Naive thymus-derived CD8-positive, alpha-beta T cell (primary cell): Measurements from ENCODE around the gene CNOT4. TPM values are rescaled to one million over a fixed set of nuclear protein-coding genes. Genes with fewer than 3 reads are reported as not detected.

Experiments used
- ATAC-seq, 2 donors: fragments of 150-1000 bp; cut with Tn5 transposase in 1 of 2; sonication (Bioruptor Pico), chemical (Tn5 transposase) in 1 of 2; 1 replicate in 1 of 2; 2 replicates in 1 of 2; pipeline ENCODE4 v1.10.0; 2021; ENCODE audit warnings: mild to moderate bottlenecking in 2 of 2, moderate library complexity in 2 of 2
- POLR2A ChIA-PET: fragments of 350-600 bp; sonication (Branson Sonifier 250); formaldehyde crosslinking; loops from one replicate; lab custom pipeline; 2021; ENCODE audit warnings: antibody characterized with exemption; lab: Charles Lee
- DNase-seq, 10 donors: peaks; one replicate each; pipeline versions ENCODE4 v3.0.0 to v3.0.0-alpha.2; 2020 to 2022
- H3K27ac Mint-ChIP-seq, 10 donors: one replicate each; pipeline ENCODE4 v1.8.0; 2020 to 2022; ENCODE audit warnings: mild to moderate bottlenecking in 10 of 10, mixed read lengths in 10 of 10, moderate library complexity in 4 of 10, inconsistent platforms in 1 of 10
- H3K27me3 Mint-ChIP-seq, 5 donors: one replicate each; pipeline ENCODE4 v1.8.0; 2021 to 2022; ENCODE audit warnings: mixed read lengths in 5 of 5
- H3K36me3 Mint-ChIP-seq, 3 donors: one replicate each; pipeline ENCODE4 v1.8.0; 2020 to 2022; ENCODE audit warnings: mixed read lengths in 3 of 3, mild to moderate bottlenecking in 2 of 3, inconsistent platforms in 1 of 3
- H3K4me1 Mint-ChIP-seq, 4 donors: one replicate each; pipeline ENCODE4 v1.8.0; 2021 to 2022; ENCODE audit warnings: mixed read lengths in 4 of 4
- H3K4me3 Mint-ChIP-seq, 10 donors: one replicate each; pipeline ENCODE4 v1.8.0; 2020 to 2022; ENCODE audit warnings: mild to moderate bottlenecking in 10 of 10, mixed read lengths in 10 of 10, moderate library complexity in 6 of 10, inconsistent platforms in 1 of 10
- H3K9me3 Mint-ChIP-seq, 9 donors: one replicate each; pipeline ENCODE4 v1.8.0; 2020 to 2022; ENCODE audit warnings: mixed read lengths in 9 of 9, mild to moderate bottlenecking in 3 of 9, inconsistent platforms in 1 of 9, moderate library complexity in 1 of 9
- polyA plus RNA-seq, 3 donors: library from polyadenylated mRNA; unstranded; fragments of 300-500 nt; fragmentation: Illumina TruSeq; gene quantifications; one replicate each; pipeline ENCODE4 v1.2.3, GENCODE V29; 2021
- total RNA-seq, 8 experiments: library from RNA in 2 of 8; stranded (reverse) in 2 of 8; gene quantifications; one replicate each; pipeline ENCODE4 v1.2.3 and lab custom pipeline; 2021 to 2026

Gene CNOT4
- total and polyA plus RNA-seq, 5 experiments from 2014 or later, result 11.9 to 42.2 (median 19.6) TPM

DNA sequence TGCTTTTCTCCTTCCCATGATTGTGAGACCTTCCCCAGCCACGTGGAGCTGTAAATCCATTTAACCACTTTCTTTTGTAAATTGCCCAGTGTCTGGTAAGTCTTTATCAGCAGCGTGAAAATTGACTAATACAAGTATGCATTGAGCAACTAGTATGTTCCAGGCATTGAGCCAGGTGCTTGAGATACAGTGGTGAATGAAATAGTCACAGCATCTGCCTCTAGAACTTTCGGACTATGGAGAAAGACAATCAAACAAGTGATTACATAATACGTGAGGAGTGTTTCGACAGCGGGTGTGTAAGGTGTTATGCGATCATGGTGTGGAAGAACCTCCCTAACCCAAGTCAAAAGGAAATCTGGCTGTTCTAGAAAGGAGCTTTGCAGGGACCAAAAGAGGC is 26.2 kb upstream of the CNOT4 start:
- DNase-seq, result no peak
- POLR2A ChIA-PET, result interaction anchor here (0.6 kb wide), 1 partner anchor 16 kb away, joined by 4 read pairs; no protein-coding TSS in a partner anchor
- H3K27ac Mint-ChIP-seq, result peak overlapping the region in 1 of 10 donors; percentile 18
- no peak overlapping the region for H3K4me3 Mint-ChIP-seq
- ATAC-seq, result no peak
- peaks cover 3 to 17% (median 6%) of the 10 kb centered on the region in 5 donors for H3K27me3 Mint-ChIP-seq
- H3K9me3 Mint-ChIP-seq, result no peaks in the 10 kb centered on the region
- H3K4me1 Mint-ChIP-seq, result no peaks in the 10 kb centered on the region
- no peaks in the 10 kb centered on the region for H3K36me3 Mint-ChIP-seq

DNA sequence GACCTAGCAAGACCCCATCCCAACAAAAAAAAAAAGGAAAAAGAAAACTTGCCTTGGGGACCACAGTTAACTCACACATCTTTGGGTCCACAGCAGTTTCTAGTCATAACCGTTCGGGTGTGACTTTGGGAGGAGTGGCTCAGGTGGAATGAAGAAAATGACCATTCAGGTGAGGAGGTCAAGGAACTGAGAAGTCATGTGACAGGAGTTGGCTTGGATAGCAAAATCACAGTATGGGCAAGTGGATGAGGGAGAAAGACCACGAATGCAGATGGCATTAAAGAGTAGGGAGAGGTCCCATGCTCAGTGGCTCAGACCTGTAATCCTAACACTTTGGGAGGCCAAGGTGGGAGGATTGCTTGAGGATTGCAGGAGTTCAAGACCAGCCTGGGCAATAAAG is 17.1 kb upstream of the CNOT4 start:
- Mint-ChIP-seq H3K4me1 (no peaks in the 10 kb centered on the region), H3K9me3 (peaks cover 0 to 9% (median 4%) of the 10 kb centered on the region in 9 donors), H3K27ac (no peak overlapping the region), H3K36me3 (no peaks in the 10 kb centered on the region), H3K27me3 (peaks cover 0 to 5% (median 0%) of the 10 kb centered on the region in 5 donors), H3K4me3 (no peak overlapping the region)
- DNase-seq (no peak), ATAC-seq (no peak)
- POLR2A ChIA-PET, result no interaction called here

DNA sequence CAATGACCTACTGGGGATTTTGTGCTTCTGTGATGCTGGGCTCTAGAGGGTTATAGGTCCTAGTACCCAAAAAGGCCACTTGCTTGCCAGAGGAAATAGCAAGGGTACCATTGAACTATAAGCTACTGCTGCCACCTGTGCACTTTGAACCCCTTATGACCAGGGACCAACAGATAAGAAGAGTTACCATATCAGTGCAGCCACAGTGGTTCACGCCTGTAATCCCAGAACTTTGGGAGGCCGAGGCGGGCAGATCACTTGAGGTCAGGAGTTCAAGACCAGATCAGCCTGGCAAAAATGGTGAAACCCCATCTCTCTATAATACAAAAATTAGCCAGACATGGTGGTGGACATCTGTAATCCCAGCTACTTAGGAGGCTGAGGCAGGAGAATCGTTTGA is 15.5 kb upstream of the CNOT4 start:
- peaks cover 0 to 4% (median 0%) of the 10 kb centered on the region in 5 donors for H3K27me3 Mint-ChIP-seq
- DNase-seq (no peak), ATAC-seq (no peak)
- no peaks in the 10 kb centered on the region for H3K36me3 Mint-ChIP-seq
- POLR2A ChIA-PET, result no interaction called here
- H3K4me3 Mint-ChIP-seq, result no peak overlapping the region
- peak overlapping the region in 1 of 10 donors; percentile 63 for H3K27ac Mint-ChIP-seq
- no peaks in the 10 kb centered on the region for H3K4me1 Mint-ChIP-seq
- H3K9me3 Mint-ChIP-seq, result peaks cover 0 to 9% (median 4%) of the 10 kb centered on the region in 9 donors

DNA sequence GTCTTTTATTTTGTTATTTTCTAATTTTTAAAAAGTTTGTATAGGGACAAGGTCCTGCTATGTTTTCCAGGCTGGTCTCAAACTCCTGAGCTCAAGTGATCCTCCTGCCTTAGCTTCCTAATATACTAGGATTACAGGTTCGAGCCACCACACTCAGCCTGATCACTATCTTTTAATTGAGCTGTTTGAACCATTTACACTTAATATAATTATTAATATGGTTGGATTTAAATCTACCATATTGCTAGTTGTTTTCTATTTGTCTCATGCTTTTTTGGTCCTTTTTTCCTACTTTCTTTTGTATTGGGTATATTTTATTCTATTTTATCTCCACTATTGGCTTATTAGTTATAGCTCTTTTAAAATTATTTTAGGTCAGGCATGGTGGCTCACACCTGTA is 13.2 kb upstream of the CNOT4 start:
- Mint-ChIP-seq H3K36me3 (no peaks in the 10 kb centered on the region), H3K27ac (no peak overlapping the region), H3K27me3 (peaks cover 0 to 3% (median 0%) of the 10 kb centered on the region in 5 donors), H3K9me3 (peaks cover 0 to 9% (median 4%) of the 10 kb centered on the region in 9 donors), H3K4me1 (no peaks in the 10 kb centered on the region), H3K4me3 (no peak overlapping the region)
- POLR2A ChIA-PET, result no interaction called here
- ATAC-seq (no peak), DNase-seq (no peak)

DNA sequence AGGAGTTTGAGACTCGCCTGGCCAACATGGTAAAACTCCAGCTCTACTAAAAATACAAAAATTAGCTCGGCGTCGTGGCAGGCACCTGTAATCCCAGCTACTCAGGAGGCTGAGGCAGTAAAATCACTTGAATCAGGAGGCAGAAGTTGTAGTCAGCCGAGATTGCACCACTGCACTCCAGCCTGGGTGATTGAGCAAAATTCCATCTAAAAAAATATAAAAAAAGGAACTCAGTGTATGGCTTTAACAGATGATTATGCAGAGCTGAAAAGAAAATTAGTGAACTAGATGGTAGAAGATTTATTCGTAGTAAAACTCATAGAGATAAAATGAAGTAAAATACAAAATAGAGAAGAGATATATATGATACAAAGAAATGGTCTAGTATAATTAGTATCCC is 12.6 kb upstream of the CNOT4 start:
- POLR2A ChIA-PET, result no interaction called here
- DNase-seq, result no peak
- no peak for ATAC-seq
- H3K4me3 Mint-ChIP-seq, result no peak overlapping the region
- peaks cover 0 to 3% (median 0%) of the 10 kb centered on the region in 5 donors for H3K27me3 Mint-ChIP-seq
- H3K27ac Mint-ChIP-seq, result no peak overlapping the region
- H3K36me3 Mint-ChIP-seq, result no peaks in the 10 kb centered on the region
- H3K4me1 Mint-ChIP-seq, result no peaks in the 10 kb centered on the region
- peaks cover 0 to 9% (median 4%) of the 10 kb centered on the region in 9 donors for H3K9me3 Mint-ChIP-seq

DNA sequence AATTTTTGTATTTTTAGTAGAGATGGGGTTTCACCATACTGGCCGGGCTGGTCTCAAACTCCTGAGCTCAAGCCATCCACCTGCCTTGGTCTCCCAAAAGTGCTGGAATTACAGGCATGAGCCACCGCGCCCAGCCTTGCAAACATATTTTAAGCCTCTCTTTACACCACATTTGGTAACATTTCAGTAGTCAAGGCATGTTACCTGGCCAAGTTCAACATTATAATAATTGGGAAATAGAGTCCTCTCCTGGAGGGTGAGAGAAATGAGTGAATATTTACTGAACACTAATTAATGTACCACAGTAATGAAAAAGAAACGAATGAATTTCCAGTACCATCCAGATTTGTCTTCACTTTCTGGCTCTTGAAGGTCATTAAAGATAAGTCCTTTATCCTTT is 10.0 kb upstream of the CNOT4 start:
- no peak for ATAC-seq

DNA sequence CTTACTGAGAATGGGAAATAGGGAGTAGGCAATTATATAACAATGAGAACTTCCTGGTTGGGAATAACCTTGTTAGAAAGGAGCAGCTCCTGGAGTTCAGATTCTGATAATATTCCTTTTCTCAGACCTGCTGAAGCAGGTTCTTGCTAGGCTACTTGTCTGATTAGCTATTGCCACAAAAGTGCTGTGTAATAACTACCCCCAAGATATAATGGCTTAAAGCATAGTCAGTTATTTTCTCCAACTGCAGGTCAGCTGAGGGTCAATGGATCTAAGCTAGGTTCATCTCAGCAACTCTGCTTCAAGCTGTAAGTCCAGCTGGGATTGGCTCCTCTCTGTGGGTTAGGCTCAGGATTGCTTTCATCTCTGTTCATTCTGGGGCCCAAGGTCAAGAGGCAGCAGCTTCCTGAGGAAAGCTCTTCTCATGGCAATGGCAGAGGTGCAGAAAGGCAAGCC is 9.4 kb upstream of the CNOT4 start:
- POLR2A ChIA-PET, result no interaction called here
- H3K4me3 Mint-ChIP-seq, result no peak overlapping the region

More for the DNA sequence above, 10.0 kb upstream of the CNOT4 start:
- Mint-ChIP-seq H3K9me3 (peaks cover 0 to 9% (median 4%) of the 10 kb centered on the region in 9 donors), H3K4me3 (no peak overlapping the region), H3K36me3 (no peaks in the 10 kb centered on the region), H3K27ac (no peak overlapping the region), H3K4me1 (no peaks in the 10 kb centered on the region), H3K27me3 (peaks cover 0 to 8% (median 0%) of the 10 kb centered on the region in 5 donors)
- no peak for DNase-seq
- POLR2A ChIA-PET, result no interaction called here

DNA sequence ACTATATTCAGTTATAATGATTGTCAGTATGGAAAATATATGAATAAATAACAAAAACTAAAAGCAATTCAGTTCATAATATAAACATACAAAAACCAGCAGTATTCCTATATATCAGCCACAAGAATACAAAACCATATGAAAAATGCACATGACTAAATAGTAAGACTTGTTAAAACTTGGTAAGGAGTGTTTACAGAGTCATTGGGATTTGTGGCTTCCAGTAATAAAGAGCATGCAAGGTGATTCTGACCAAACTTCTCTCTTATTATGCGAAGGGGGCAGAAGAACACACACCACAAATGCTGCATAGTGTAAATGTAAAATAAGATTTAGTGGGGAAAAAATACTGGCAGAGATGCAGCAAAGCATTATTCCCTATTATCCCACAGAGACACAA is 8.8 kb upstream of the CNOT4 start:
- no peaks in the 10 kb centered on the region for H3K36me3 Mint-ChIP-seq
- no peak overlapping the region for H3K4me3 Mint-ChIP-seq
- ATAC-seq (no peak), DNase-seq (no peak)
- no peaks in the 10 kb centered on the region for H3K4me1 Mint-ChIP-seq
- POLR2A ChIA-PET, result no interaction called here
- H3K27ac Mint-ChIP-seq, result no peak overlapping the region
- peaks cover 0 to 9% (median 4%) of the 10 kb centered on the region in 9 donors for H3K9me3 Mint-ChIP-seq
- peaks cover 0 to 8% (median 0%) of the 10 kb centered on the region in 5 donors for H3K27me3 Mint-ChIP-seq

More for the DNA sequence above, 9.4 kb upstream of the CNOT4 start:
- DNase-seq (no peak), ATAC-seq (no peak)
- Mint-ChIP-seq H3K4me1 (no peaks in the 10 kb centered on the region), H3K9me3 (peaks cover 0 to 9% (median 4%) of the 10 kb centered on the region in 9 donors), H3K27ac (no peak overlapping the region), H3K36me3 (no peaks in the 10 kb centered on the region), H3K27me3 (peaks cover 0 to 8% (median 0%) of the 10 kb centered on the region in 5 donors)

DNA sequence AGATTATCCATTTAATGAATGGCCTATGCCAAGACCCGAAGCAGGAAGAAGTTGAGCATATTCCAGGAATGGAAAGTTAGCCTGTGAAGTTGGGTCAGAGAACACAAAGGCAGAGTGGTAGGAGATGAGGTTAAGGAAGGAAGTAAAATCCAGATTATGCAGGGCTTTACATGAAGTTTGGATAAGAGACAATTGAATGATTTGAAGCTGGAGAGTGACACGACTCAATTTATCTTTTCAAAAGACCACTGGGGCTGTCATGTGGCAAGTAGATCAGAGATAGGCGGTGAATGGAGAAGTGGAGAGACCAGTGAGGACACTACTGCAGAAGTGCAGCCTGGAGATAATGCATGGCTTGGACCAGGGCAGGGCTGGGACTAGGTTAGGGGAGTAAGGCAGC is 7.2 kb upstream of the CNOT4 start:
- no peak for ATAC-seq
- no peaks in the 10 kb centered on the region for H3K4me1 Mint-ChIP-seq

DNA sequence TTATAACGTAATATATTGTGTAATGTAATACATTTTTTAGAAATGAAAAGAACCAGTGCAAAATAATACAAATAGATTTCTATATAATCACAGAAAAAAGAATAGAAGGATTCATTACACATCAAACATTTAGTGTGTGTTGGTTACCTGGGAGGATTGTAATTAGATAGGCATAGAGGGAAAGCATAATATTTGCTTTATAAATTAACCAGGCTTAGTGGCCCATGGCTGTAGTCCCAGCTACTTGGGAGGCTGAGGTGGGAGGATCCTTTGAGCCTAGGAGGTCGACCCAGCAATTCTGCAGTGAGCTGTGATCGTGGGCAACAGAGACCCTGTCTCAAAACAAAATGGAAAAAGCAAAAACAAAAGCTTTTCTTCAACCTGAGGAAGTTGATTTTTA is 5.0 kb upstream of the CNOT4 start:
- H3K9me3 Mint-ChIP-seq, result no peaks in the 10 kb centered on the region
- POLR2A ChIA-PET, result no interaction called here
- peaks cover 0 to 8% (median 0%) of the 10 kb centered on the region in 5 donors for H3K27me3 Mint-ChIP-seq
- no peaks in the 10 kb centered on the region for H3K36me3 Mint-ChIP-seq
- H3K4me1 Mint-ChIP-seq, result no peaks in the 10 kb centered on the region
- ATAC-seq (no peak), DNase-seq (no peak)
- peak overlapping the region in 1 of 10 donors; percentile 71 for H3K27ac Mint-ChIP-seq
- no peak overlapping the region for H3K4me3 Mint-ChIP-seq

More for the DNA sequence above, 7.2 kb upstream of the CNOT4 start:
- POLR2A ChIA-PET, result no interaction called here
- Mint-ChIP-seq H3K27me3 (peaks cover 0 to 8% (median 0%) of the 10 kb centered on the region in 5 donors), H3K9me3 (no peaks in the 10 kb centered on the region), H3K36me3 (no peaks in the 10 kb centered on the region), H3K27ac (peak overlapping the region in 1 of 10 donors; percentile 57), H3K4me3 (no peak overlapping the region)
- DNase-seq, result no peak

DNA sequence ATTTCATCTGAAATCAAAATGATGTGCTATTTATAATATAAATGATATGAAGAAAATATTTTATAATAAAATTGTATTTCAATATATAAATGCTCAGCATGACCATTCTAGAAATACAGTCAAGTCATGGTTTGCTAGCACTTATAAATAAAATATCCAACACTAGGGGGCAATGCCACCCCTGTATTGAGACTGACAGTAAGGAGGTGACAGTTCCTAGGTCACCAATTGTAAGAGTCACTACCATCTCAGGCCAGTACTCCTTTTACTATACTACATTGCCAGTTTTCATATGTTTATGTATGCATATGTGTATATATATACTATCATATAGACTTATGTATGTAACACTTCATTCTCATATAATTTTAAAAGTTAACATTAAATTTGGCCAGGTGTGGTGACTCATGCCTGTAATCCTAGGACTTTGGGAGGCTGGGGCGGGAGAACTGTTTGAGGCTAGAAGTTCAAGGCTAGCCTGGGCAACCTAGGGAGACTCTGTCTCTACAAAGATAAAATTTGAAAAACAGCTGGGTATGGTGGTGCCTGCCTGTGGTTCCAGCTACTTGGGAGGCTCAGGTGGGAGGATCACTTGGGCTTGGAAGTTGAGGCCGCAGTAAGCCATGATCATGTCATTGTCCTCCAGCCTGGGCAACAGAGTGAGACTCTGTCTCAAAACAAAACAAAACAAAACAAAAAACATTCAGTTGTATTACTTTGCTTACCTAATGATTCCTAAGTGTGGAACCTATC is 2.4 kb upstream of the CNOT4 start:
- peaks cover 0 to 7% (median 0%) of the 10 kb centered on the region in 5 donors for H3K27me3 Mint-ChIP-seq
- no peaks in the 10 kb centered on the region for H3K9me3 Mint-ChIP-seq
- no peaks in the 10 kb centered on the region for H3K36me3 Mint-ChIP-seq
- POLR2A ChIA-PET, result no interaction called here
- no peak overlapping the region for H3K4me3 Mint-ChIP-seq
- DNase-seq, result peak in 7 of 10 donors; percentile 2 to 70 (median 54)
- H3K27ac Mint-ChIP-seq, result no peak overlapping the region
- peaks cover 0 to 3% (median 1%) of the 10 kb centered on the region in 4 donors for H3K4me1 Mint-ChIP-seq
- ATAC-seq, result no peak

DNA sequence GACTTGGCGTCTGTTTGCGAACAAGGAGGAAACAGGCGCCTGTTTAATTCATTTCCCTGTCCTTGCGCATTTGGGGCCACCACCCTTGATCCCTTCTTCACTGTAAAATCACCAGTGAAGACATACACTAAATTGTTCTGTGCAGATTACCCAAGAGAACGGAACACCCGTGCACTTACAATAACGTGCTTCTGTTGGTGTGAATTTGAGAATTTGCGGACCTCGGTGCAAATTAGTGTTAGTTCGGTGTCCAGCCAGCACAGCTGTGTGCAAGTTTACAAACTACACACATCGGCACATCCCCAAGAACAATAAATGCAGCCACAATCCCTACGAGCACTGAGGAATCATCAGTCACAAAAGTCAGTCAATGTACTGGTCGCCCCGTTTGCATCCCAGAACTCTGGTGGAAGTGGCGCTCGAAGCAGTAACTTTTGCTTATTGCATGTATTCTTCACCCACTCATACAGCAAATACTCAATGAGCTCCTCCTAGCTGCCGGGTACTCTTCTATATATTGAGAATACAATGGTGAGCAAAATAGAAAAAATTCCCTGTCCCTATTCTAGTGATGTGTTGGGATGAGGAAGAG is 786 bp upstream of the CNOT4 start:
- DNase-seq, result no peak
- POLR2A ChIA-PET, result no interaction called here
- no peaks in the 10 kb centered on the region for H3K9me3 Mint-ChIP-seq

DNA sequence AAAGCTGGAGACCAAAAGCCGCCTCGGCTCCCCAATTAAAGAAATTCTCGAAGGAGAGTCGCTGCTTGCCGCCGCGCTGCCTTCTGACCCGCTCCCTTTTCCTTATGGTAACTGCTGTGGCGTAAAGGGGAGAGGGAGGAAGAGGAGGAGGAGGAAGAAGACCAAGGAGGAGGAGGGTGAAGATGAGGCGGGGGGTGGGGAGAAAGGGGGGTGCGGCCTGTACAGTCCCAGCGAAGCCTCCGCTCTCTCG is 388 bp downstream of the CNOT4 start:
- DNase-seq (peak in 1 of 10 donors; percentile 18), ATAC-seq (no peak)
- Mint-ChIP-seq H3K4me3 (no peak overlapping the region), H3K27me3 (no peaks in the 10 kb centered on the region), H3K27ac (no peak overlapping the region), H3K9me3 (no peaks in the 10 kb centered on the region), H3K4me1 (peaks cover 0 to 15% (median 8%) of the 10 kb centered on the region in 4 donors), H3K36me3 (peaks cover 0 to 5% (median 0%) of the 10 kb centered on the region in 3 donors)
- POLR2A ChIA-PET, result interaction anchor here (0.6 to 1.7 kb wide), 4 partner anchors 42 to 156 kb away, joined by 3 to 7 read pairs (median 4); no protein-coding TSS in a partner anchor

More for the DNA sequence above, 786 bp upstream of the CNOT4 start:
- no peaks in the 10 kb centered on the region for H3K27me3 Mint-ChIP-seq
- ATAC-seq, result no peak
- H3K36me3 Mint-ChIP-seq, result no peaks in the 10 kb centered on the region
- no peak overlapping the region for H3K4me3 Mint-ChIP-seq
- no peak overlapping the region for H3K27ac Mint-ChIP-seq
- H3K4me1 Mint-ChIP-seq, result peaks cover 0 to 12% (median 7%) of the 10 kb centered on the region in 4 donors
